Stromal cell of bone marrow (primary cell): Measurements from ENCODE around the gene DLGAP1.
A peak's percentile ranks its signal among the peaks of the same experiment; 100 is the strongest.

ENCODE experiments used
- DNase-seq: peaks from one replicate; pipeline ENCODE4 v3.0.0-alpha.2; 2012; ENCODE audit warnings: low read depth

DLGAP1 gene

GRCh38 chr18:3530807-3531206 is 924.3 kb downstream of the DLGAP1 start:
- no peak for DNase-seq

DNA sequence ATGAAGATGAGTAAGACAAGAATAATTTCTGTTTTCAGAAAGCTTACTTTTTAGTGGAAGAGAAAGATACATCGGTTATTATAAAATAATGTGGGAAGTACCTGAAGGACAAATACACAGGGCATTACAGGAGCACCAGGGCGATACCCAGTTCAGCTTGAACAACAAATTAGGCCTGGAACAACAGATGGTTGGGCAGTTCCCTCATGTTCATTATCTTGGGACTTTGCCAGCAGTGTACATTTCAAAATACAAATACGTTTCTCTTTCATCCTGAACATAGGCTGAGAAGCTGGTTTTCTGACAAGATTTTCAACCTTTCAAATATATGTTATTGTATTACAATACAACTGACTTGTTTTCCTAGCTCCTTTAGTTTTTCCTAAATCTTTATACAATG is 925.5 kb downstream of the DLGAP1 start:
- DNase-seq = no peak

DNA sequence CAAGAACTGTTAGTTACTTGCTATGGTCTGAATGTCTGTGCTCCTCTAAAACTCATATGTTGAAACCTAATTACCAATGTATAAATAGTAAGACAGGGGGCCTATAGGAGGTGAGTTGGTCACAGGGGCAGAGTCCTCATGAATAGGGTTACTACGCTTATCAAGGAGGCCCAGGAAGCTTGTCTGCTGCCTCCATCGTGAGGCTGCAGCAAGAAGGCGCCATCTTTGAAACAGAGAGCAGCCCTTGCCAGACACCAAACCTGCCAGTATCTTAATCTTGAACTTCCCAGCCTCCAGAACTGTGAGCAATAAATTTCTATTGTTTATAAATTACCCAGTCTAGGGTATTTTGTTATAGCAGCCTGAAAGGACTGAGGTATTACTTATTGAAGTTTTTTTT is 926.0 kb downstream of the DLGAP1 start:
- DNase-seq = no peak

GRCh38 chr18:3528231-3528630 is 926.9 kb downstream of the DLGAP1 start:
- DNase-seq = no peak

- no peak for DNase-seq
Observed at GRCh38 chr18:3526421-3527354, 928.4 kb downstream of the DLGAP1 start.

DNA sequence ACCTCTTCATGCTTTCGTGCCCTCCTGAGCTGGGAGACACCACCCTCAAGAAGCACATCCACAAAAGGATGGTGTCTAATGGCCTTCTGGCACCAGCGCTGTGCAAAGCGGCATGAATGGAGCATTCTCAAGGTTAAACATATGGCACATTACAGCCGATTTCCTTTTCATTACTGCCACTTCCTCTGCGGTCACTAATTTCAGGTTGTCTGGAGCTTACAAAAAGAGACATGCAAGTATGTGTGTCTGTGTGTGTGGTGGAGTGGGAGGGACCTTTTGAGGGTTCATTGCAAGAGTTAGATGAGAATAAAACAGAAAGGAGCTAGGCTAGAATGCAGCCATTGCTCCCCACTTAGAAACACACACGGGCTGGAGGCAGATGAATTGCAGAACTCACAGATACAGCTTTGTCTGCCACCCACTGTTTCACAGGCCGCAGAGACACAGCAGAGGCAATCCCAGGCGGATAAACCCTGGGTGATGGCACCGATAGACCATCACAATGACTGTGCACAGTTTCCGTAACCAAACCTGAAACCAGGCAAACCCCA is 929.2 kb downstream of the DLGAP1 start:
- DNase-seq = no peak

GRCh38 chr18:3524706-3525105 is 930.4 kb downstream of the DLGAP1 start:
- no peak for DNase-seq

GRCh38 chr18:3520230-3521085 is 934.6 kb downstream of the DLGAP1 start:
- DNase-seq = no peak

- DNase-seq = no peak
Observed at GRCh38 chr18:3514312-3515216, 940.5 kb downstream of the DLGAP1 start.

DNA sequence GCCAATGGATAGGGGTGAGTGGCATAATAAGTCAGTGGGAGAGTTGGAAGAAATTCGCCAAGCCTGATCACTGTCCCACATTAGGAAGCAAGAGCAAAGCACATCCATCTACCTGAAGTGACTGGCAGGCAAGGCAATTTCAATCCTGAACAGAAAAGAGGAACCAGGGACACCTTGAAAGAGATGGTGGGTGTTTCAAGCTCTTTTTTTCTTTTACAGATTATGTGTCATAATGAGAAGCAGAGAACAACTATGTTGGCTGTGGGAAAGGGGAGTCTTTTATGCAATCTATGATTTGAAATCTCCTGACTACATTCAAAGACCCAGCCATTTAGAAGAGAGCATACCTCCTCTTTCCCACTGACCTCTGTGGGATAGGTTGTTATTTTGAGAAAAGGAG is 941.6 kb downstream of the DLGAP1 start:
- DNase-seq = no peak

GRCh38 chr18:3511980-3512379 is 943.1 kb downstream of the DLGAP1 start:
- peak; percentile 58 for DNase-seq

DNA sequence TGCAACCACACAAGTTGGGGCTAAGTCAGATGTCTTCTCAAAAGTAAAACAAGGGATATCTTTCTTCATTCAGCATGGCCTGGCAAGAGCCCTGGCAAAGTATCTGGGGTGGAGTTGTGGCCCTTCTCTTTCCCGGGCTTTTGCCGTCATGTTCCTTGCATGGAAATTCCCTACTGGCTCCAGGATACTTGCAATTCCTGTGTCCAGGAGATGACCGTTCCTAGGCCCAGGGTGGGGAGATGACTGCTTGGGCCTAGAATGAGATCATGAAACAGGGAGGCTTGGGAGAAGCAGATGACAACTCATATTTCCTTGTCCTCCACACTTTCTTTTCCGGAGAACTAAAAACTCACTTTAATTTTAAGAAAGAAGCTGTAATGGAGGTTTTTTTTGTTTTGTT is 944.2 kb downstream of the DLGAP1 start:
- no peak for DNase-seq

DNA sequence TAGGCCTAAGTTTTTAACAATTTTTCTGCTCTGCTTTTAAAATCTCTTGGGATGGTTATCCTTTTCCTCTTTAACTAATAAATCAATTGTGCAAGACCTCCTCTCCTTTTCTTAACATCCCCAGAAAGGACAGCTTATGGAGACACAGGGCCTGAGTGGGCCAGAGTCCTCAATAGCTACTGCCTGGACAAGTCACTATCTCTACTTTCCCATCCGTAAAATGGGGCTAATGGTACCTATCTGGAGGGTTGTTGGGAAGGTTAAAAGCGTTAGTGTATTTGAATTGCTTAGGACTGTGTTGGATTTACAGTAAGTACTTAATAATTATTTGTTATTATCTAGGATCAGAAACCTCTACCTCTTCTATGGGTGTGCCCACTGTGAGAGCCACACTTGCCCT is 945.1 kb downstream of the DLGAP1 start:
- no peak for DNase-seq

GRCh38 chr18:3508576-3509549 is 946.2 kb downstream of the DLGAP1 start:
- DNase-seq = no peak

DNA sequence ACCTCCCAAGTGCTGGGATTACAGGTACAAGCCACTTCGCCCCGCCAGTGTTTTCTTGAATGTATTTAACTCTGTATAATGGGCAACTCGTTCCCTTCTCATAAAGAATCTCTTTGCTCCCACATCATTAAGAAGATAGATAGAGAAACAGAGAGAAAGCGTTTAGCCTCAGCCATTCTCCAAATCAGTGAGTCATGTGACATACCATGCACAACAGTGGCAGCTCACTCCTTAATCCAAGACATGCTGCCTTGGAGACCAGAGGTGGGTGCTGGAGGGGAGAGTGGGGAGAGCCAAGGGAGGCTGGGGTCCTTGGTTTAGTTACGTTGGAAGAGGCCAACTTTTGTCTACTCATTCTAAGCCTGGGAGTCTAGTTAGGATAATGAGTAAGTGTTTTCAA is 950.5 kb downstream of the DLGAP1 start:
- no peak for DNase-seq

DNA sequence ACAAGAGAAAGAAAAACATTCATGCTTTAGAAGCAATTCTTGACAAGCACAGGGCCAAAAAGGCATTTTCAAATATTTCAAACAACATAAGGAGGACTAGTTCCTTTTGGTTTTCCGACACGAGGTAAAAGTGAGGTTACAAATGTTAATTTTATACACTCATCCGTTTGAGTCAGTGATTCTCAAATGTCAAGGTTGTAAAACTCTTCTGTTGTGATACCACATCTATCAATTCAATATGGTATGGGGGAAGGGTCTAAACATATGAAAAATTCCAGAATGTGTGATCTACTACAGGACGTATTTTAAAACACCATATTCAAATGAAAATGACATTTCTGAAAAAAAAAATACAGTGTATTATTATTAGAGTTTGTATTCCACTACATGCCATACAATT is 952.5 kb downstream of the DLGAP1 start:
- no peak for DNase-seq

DNA sequence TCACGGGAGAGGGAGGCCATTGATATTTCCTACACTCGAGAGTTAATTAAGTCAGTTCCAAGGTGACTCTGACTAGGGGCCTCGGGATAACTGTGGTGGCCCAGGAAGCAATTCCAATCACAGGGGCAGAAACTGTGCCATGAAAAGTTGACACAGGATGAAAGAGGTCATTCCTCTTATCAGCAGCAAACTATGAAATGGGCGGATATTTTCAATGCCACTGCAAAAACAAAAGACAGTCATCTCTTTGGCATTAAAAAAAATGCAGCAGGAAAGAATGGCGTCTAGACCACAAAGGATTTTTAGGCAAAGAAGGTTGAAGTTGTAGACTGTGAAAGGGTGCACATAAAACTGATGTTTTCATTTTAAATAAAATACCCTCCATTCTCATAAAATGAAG is 955.1 kb downstream of the DLGAP1 start:
- no peak for DNase-seq

GRCh38 chr18:3499501-3499900 is 955.6 kb downstream of the DLGAP1 start:
- no peak for DNase-seq

DNA sequence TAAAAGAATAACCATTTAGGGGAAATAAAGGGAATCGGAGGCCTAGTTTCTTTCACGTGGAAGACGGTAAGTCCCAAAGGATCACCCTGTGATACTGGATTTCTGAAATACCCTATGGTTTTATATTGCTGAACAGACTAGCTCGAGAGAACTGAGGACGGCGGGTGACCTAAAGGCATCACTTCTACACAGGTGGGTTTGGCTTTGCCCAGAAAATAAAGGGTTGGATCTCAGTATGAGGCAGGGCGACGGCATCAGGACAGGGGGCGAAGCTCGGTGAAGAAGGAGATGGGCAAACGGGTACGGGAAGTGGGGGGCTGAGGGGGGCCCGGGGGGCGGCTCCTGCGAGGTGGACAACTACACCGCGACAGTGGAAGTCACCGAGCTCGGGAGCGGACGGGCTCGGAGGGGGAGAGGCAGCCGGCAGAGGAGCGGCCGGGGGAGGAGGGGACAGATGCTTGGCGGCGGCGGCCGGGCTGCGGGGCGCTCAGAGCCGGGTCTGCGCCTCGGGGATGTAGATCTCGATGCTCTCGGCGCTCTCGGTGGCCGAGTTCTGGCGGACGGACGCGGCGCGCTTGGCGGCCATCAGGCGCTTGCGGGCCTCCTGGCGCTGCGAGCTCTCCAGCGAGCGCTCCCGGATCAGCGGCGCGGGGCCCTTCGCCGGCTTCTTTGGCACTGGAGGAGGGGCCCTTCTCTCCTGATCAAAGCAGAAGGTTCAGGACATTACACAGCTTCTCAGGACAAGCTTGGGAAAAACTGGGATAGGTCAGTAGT is 956.2 kb downstream of the DLGAP1 start:
- DNase-seq = no peak
